HAP-1 (cell line): Measurements from ENCODE around the gene LEKR1.

Experiments used
- DNase-seq, 2 experiments: peaks; one replicate each; pipeline ENCODE4 v3.0.0-alpha.2; 2016 to 2020; ENCODE audit warnings: low spot score in 2 of 2
- H3K27me3 ChIP-seq: fragments of 250-450 bp; sonication (Bioruptor Pico); 2 replicates; pipeline ENCODE4 v1.5.1; 2020; ENCODE audit warnings: low read depth, mild to moderate bottlenecking, moderate library complexity
- H3K36me3 ChIP-seq: fragments of 250-450 bp; sonication (Bioruptor Pico); replicated peaks from 2 replicates; pipeline ENCODE4 v1.5.1; 2020; ENCODE audit warnings: mild to moderate bottlenecking
- H3K4me1 ChIP-seq: fragments of 250-450 bp; sonication (Bioruptor Pico); 2 replicates; pipeline ENCODE4 v1.5.1; 2020; ENCODE audit warnings: mild to moderate bottlenecking
- H3K4me3 ChIP-seq: fragments of 250-450 bp; sonication (Bioruptor Pico); 2 replicates; pipeline ENCODE4 v1.5.1; 2020; ENCODE audit warnings: mild to moderate bottlenecking, moderate library complexity
- H3K9me3 ChIP-seq: fragments of 250-450 bp; sonication (Bioruptor Pico); 2 replicates; pipeline ENCODE4 v1.5.1; 2020; ENCODE audit warnings: mild to moderate bottlenecking, moderate library complexity
- in situ Hi-C: fragments of 300-500 bp; cut with MboI; formaldehyde crosslinking; loops from 3 replicates; pipeline ENCODE4 v1.14.3; 2020; ENCODE audit warnings: low sequenced_read_pairs, inconsistent platforms, mixed read lengths

Gene LEKR1

DNA sequence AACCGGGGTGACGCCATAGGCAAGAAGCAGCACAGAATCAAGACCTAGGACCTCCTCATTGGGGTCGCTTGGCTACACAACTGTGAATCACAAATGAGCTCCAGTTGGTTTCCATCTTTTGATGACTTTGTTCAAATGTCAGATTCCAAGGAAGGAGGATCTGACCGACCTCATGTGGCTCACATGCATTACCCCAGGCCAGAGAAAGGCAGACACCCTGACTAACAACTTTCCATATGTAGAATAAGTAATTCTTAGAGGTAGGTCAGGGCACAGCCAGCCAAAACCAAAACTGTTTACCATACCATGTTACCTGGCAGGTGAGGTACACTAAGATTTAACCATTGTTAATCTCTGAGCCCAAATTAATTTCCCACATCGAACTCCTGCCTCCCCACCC lies 237.3 kb downstream of the LEKR1 start:
- no peaks in the 10 kb centered on the region for H3K27me3 ChIP-seq
- H3K36me3 ChIP-seq = no peaks in the 10 kb centered on the region
- DNase-seq = no peak
- H3K4me3 ChIP-seq = no peak overlapping the region
- in situ Hi-C loops = no loop called here
- H3K9me3 ChIP-seq = no peaks in the 10 kb centered on the region
- H3K4me1 ChIP-seq = peaks cover 6% of the 10 kb centered on the region

GRCh38 chr3:157063926-157064325 lies 237.8 kb downstream of the LEKR1 start:
- DNase-seq = no peak
- Histone ChIP-seq H3K4me1 (peaks cover 6% of the 10 kb centered on the region), H3K9me3 (no peaks in the 10 kb centered on the region), H3K36me3 (no peaks in the 10 kb centered on the region), H3K4me3 (no peak overlapping the region), H3K27me3 (no peaks in the 10 kb centered on the region)
- in situ Hi-C loops = no loop called here

DNA sequence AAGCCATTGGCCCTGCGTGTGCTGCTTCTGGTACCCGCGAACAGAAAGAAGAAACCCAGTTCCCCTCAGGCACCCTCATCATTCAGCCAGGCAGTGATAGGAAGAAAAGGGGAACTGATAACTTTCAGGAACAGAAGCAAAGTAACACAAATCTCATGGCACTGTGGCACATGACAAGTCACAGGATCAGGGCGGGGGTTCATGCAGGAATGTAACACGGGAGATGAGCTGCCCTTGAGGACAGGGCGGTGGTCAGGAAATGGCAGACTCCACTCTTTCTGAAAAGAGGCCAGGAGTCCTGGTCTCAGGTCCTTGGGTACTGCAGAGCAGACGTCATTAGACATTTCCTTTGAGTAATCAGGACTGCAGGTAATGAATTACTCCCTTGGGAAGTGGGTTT lies 238.2 kb downstream of the LEKR1 start:
- Histone ChIP-seq H3K9me3 (no peaks in the 10 kb centered on the region), H3K4me3 (no peak overlapping the region), H3K36me3 (no peaks in the 10 kb centered on the region), H3K27me3 (no peaks in the 10 kb centered on the region), H3K4me1 (peaks cover 6% of the 10 kb centered on the region)
- DNase-seq = no peak
- in situ Hi-C loops = no loop called here

- no peak for DNase-seq
- in situ Hi-C loops = no loop called here
- H3K4me1 ChIP-seq = peaks cover 6% of the 10 kb centered on the region
Measured at GRCh38 chr3:157065201-157065600, 239.0 kb downstream of the LEKR1 start.

GRCh38 chr3:157066335-157067098 lies 240.4 kb downstream of the LEKR1 start:
- H3K4me3 ChIP-seq = no peak overlapping the region
- in situ Hi-C loops = no loop called here
- no peak for DNase-seq

More at GRCh38 chr3:157065201-157065600, 239.0 kb downstream of the LEKR1 start:
- H3K9me3 ChIP-seq = no peaks in the 10 kb centered on the region
- no peaks in the 10 kb centered on the region for H3K27me3 ChIP-seq
- no peak overlapping the region for H3K4me3 ChIP-seq
- no peaks in the 10 kb centered on the region for H3K36me3 ChIP-seq

GRCh38 chr3:157067114-157067513 lies 241.0 kb downstream of the LEKR1 start:
- Histone ChIP-seq H3K36me3 (no peaks in the 10 kb centered on the region), H3K9me3 (no peaks in the 10 kb centered on the region), H3K4me3 (no peak overlapping the region), H3K27me3 (no peaks in the 10 kb centered on the region), H3K4me1 (no peaks in the 10 kb centered on the region)
- in situ Hi-C loops = no loop called here
- DNase-seq = no peak

More at GRCh38 chr3:157066335-157067098, 240.4 kb downstream of the LEKR1 start:
- Histone ChIP-seq H3K4me1 (no peaks in the 10 kb centered on the region), H3K27me3 (no peaks in the 10 kb centered on the region), H3K36me3 (no peaks in the 10 kb centered on the region), H3K9me3 (no peaks in the 10 kb centered on the region)

DNA sequence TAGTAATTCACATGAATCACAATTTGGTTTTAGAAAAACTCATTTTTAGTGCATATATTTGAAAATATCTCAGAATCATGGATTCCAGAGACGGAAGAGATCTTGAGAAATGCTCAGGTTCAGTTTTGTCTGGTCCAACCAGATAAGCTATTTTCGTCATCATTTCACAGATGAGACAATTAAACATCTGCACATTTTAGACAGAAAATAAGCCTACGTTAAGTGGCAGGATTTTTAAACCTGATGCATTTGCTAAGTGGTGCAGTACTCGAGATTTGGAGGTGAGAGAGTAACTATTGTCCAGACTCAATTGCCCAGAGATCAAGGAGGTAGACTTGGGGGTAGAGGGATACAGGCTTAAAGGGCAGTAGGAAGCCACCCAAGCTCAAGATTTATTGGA lies 243.3 kb downstream of the LEKR1 start:
- no peaks in the 10 kb centered on the region for H3K9me3 ChIP-seq
- no peaks in the 10 kb centered on the region for H3K4me1 ChIP-seq
- H3K4me3 ChIP-seq = no peak overlapping the region
- no peak for DNase-seq
- in situ Hi-C loops = no loop called here
- H3K36me3 ChIP-seq = no peaks in the 10 kb centered on the region
- H3K27me3 ChIP-seq = no peaks in the 10 kb centered on the region

DNA sequence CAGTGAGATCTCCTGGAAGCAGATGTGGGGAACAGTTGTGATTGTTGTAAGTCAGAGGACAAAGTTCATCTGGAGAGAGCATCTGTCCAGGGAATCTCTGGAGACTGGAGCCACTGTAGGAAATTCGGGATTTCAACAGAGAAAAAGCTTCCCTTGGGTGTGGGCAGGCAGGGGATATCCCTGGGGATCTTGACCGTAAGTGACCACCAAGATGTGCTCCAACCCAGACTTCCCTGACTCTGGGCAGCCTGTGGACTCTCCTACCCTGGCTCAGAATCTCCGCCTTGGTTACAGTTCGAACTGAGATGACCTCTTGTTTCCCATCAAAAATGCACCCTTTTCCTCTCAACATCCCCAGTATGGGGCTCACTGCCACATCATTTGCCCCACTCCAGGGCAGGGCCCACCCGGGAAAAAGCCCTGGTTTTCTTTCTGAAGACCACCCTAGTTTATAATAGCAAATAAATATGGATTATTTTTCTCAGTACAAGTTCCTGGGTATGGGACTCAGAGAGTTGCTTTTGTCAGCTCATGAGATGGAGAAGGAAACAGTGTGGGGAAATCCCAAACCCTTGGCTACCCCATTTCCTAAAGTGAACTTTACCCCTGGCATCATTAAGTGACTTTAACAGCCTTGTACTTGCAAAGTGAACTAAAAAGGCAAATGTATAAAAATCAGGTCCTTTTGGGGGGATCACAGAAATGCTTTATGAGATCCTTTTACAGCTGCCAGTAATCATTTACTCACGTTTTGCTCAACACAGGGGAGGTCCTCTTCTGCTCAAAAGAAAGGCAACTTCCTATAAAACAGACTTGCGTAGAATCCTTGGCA lies 243.9 kb downstream of the LEKR1 start:
- no peaks in the 10 kb centered on the region for H3K27me3 ChIP-seq
- no peaks in the 10 kb centered on the region for H3K9me3 ChIP-seq
- H3K36me3 ChIP-seq = no peaks in the 10 kb centered on the region
- DNase-seq = no peak
- in situ Hi-C loops = no loop called here
- no peaks in the 10 kb centered on the region for H3K4me1 ChIP-seq
- H3K4me3 ChIP-seq = no peak overlapping the region

DNA sequence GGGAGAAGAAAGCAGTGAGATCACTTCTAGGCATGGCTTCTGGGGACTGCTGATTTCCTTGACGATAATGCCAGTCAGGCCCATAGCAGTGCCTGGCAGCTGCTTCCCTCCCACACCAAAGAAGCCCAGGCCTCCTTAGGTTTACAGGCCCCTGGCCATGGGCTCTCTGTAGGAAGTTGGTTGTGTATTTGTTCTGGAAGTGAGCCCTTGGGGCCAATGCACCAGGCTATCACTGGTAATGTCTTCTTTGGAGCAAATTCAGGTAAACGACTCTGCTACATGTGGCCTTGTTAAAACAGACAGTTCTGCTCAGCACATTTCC lies 244.5 kb downstream of the LEKR1 start:
- Histone ChIP-seq H3K36me3 (no peaks in the 10 kb centered on the region), H3K9me3 (no peaks in the 10 kb centered on the region), H3K27me3 (no peaks in the 10 kb centered on the region), H3K4me3 (no peak overlapping the region), H3K4me1 (no peaks in the 10 kb centered on the region)
- DNase-seq = no peak
- in situ Hi-C loops = no loop called here

DNA sequence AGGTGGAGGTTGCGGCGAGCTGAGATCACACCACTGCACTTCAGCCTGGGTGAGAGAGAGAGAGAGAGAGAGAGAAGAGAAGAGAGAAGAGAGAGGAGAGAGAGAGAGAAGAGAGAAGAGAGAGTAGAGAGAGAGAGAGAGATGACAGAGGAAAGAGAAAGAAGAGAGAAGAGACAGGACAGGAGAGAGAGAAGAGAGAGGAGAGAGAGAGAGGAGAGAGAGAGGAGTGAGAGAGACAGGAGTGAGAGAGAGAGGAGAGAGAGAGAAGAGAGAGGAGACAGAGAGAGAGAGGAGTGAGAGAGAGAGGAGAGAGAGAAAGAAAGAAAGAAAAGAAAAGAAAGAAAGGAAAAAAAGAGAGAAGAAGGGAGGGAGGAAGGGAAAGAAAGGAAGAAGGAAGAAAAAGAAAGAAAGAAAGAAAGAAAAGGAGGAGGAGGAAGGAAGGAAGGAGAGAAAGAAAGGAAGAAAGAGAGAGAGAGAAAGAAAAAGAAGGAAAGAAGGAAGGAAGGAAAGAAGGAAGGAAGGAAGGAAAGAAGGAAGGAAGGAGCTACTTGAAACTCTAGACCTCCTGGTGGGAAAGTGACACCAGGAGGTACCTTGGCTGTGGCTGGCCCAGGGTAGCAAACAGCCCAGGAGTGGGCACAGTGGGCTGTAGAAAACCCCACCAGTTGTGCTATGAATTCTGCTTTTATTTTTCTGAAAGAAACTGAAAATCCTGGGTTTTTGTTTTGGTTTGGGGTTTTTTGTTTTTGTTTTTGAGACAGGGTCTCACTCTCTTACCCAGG lies 245.8 kb downstream of the LEKR1 start:
- DNase-seq = no peak
- no peaks in the 10 kb centered on the region for H3K27me3 ChIP-seq

DNA sequence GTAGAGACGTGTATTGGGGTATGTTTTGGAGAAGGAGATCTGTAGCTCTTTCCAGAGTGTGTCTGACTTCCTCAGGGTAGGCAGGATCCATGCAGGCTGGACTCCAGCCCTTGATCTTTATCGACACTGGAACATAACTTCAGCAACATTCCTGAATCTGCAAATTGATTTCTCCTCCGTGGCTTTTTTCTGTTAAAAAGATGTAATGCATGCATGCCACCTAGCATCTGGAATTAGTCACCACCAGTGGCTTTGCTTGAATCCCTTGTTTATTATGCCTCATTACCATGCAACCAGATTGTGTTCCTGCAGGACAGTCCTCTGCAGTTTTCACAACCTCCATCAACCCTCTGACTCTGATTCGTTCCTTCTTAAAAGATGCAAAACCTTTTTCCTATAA lies 247.7 kb downstream of the LEKR1 start:
- H3K9me3 ChIP-seq = no peaks in the 10 kb centered on the region
- no peak for DNase-seq
- H3K4me1 ChIP-seq = no peaks in the 10 kb centered on the region
- no peaks in the 10 kb centered on the region for H3K27me3 ChIP-seq
- H3K36me3 ChIP-seq = no peaks in the 10 kb centered on the region
- no peak overlapping the region for H3K4me3 ChIP-seq
- in situ Hi-C loops = no loop called here

More for the DNA sequence above, 245.8 kb downstream of the LEKR1 start:
- in situ Hi-C loops = no loop called here
- no peaks in the 10 kb centered on the region for H3K4me1 ChIP-seq
- no peaks in the 10 kb centered on the region for H3K9me3 ChIP-seq
- no peaks in the 10 kb centered on the region for H3K36me3 ChIP-seq
- H3K4me3 ChIP-seq = no peak overlapping the region

- Histone ChIP-seq H3K4me3 (no peak overlapping the region), H3K27me3 (no peaks in the 10 kb centered on the region), H3K36me3 (no peaks in the 10 kb centered on the region), H3K4me1 (no peaks in the 10 kb centered on the region), H3K9me3 (no peaks in the 10 kb centered on the region)
- DNase-seq = no peak
- in situ Hi-C loops = no loop called here
Measured at GRCh38 chr3:157074490-157074889, 248.3 kb downstream of the LEKR1 start.

- H3K4me1 ChIP-seq = no peaks in the 10 kb centered on the region
- no peaks in the 10 kb centered on the region for H3K9me3 ChIP-seq
- H3K36me3 ChIP-seq = no peaks in the 10 kb centered on the region
- in situ Hi-C loops = loop anchor here (25.0 kb wide), 1 partner anchor 538 kb away; no protein-coding TSS in a partner anchor
- no peaks in the 10 kb centered on the region for H3K27me3 ChIP-seq
- no peak overlapping the region for H3K4me3 ChIP-seq
- no peak for DNase-seq
Measured at GRCh38 chr3:157074981-157075380, 248.8 kb downstream of the LEKR1 start.
